Measurements from ENCODE around the gene FAM50A. TPM values are rescaled to one million over a fixed set of nuclear protein-coding genes. Genes with fewer than 3 reads are reported as not detected.

Gene FAM50A
- total RNA-seq, 1 donor from 2014 or later: 57.6 TPM

GRCh38 chrX:154403192-154403591, 40.7 kb upstream of the FAM50A start:
- Mint-ChIP-seq H3K27me3 (ENCODE audit: low read depth) (no peaks in the 10 kb centered on the region), H3K9me3 (no peaks in the 10 kb centered on the region), H3K4me3 (no peak overlapping the region), H3K4me1 (peaks cover 10% of the 10 kb centered on the region), H3K36me3 (peaks cover 20% of the 10 kb centered on the region), H3K27ac (no peak overlapping the region)
- TF ChIP-seq CTCF (IDR thresholded peaks at IDR 0.05; ENCODE audit: unreplicated experiment): no peak
- DNase-seq (ENCODE audit: low spot score in 2 of 2, unreplicated experiment in 2 of 2): no peak

- H3K4me3 Mint-ChIP-seq: no peak overlapping the region
- no peak for DNase-seq (ENCODE audit: low spot score in 2 of 2, unreplicated experiment in 2 of 2)
- H3K9me3 Mint-ChIP-seq: no peaks in the 10 kb centered on the region
- H3K27ac Mint-ChIP-seq: no peak overlapping the region
- peaks cover 17% of the 10 kb centered on the region for H3K36me3 Mint-ChIP-seq
- H3K27me3 Mint-ChIP-seq (ENCODE audit: low read depth): no peaks in the 10 kb centered on the region
- peaks cover 14% of the 10 kb centered on the region for H3K4me1 Mint-ChIP-seq
- no peak for TF ChIP-seq CTCF (IDR thresholded peaks at IDR 0.05; ENCODE audit: unreplicated experiment)
Measured at GRCh38 chrX:154403858-154404257, 40.1 kb upstream of the FAM50A start.

GRCh38 chrX:154404625-154405192, 39.2 kb upstream of the FAM50A start:
- H3K9me3 Mint-ChIP-seq: no peaks in the 10 kb centered on the region
- H3K4me3 Mint-ChIP-seq: no peak overlapping the region
- DNase-seq (ENCODE audit: low spot score in 2 of 2, unreplicated experiment in 2 of 2): no peak
- peaks cover 9% of the 10 kb centered on the region for H3K36me3 Mint-ChIP-seq
- TF ChIP-seq CTCF (IDR thresholded peaks at IDR 0.05; ENCODE audit: unreplicated experiment): no peak
- H3K27me3 Mint-ChIP-seq (ENCODE audit: low read depth): no peaks in the 10 kb centered on the region
- peaks cover 13% of the 10 kb centered on the region for H3K4me1 Mint-ChIP-seq
- H3K27ac Mint-ChIP-seq: no peak overlapping the region

- no peak for DNase-seq (ENCODE audit: low spot score in 2 of 2, unreplicated experiment in 2 of 2)
- peak overlapping the region; percentile 7 for H3K27ac Mint-ChIP-seq
- H3K9me3 Mint-ChIP-seq: no peaks in the 10 kb centered on the region
Measured at GRCh38 chrX:154408659-154409221, 35.2 kb upstream of the FAM50A start.

GRCh38 chrX:154409222-154409871, 34.6 kb upstream of the FAM50A start, which contains the start of gene DNASE1L1:
Gene DNASE1L1, minus strand, starts transcription at chrX:154409254. Its CDS starts 3,686 bp downstream, at chrX:154405568.
- Mint-ChIP-seq H3K36me3 (peaks cover 2% of the 10 kb centered on the region), H3K4me3 (peak within 1 kb of the TSS; percentile 44), H3K27ac (peak within 1 kb of the TSS; percentile 80), H3K4me1 (peaks cover 12% of the 10 kb centered on the region), H3K9me3 (no peaks in the 10 kb centered on the region), H3K27me3 (ENCODE audit: low read depth) (no peaks in the 10 kb centered on the region)
- DNase-seq (ENCODE audit: low spot score in 2 of 2, unreplicated experiment in 2 of 2): no peak
- no peak for TF ChIP-seq CTCF (IDR thresholded peaks at IDR 0.05; ENCODE audit: unreplicated experiment)

More at GRCh38 chrX:154408659-154409221, 35.2 kb upstream of the FAM50A start:
- Mint-ChIP-seq H3K27me3 (ENCODE audit: low read depth) (no peaks in the 10 kb centered on the region), H3K36me3 (peaks cover 4% of the 10 kb centered on the region), H3K4me3 (peak overlapping the region; percentile 44), H3K4me1 (peaks cover 12% of the 10 kb centered on the region)
- no peak for TF ChIP-seq CTCF (IDR thresholded peaks at IDR 0.05; ENCODE audit: unreplicated experiment)
